ENCODE results near the gene MYO9B.

The MYO9B gene

DNA sequence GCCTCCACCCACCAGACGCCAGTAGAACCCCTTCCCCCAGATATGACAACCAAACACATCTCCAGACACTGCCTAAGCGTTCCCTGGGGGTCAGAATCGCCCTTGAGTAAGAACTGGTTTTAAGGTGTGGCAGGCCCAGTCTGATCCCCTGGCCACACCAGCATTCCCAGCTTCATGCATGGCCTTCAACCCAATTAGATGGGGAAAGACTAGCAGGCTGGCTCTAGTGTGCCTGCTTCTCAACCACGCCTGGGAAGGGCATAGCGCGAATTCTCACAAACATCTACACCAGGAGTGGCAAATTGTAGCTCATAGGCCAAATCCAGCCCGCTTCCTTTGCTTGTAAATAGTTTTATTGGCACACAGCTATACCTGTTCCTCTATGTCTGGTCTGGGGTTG is 13.9 kb upstream of the MYO9B start:
- no peak for DNase-seq (ENCODE audit: low read depth in 2 of 2)

DNA sequence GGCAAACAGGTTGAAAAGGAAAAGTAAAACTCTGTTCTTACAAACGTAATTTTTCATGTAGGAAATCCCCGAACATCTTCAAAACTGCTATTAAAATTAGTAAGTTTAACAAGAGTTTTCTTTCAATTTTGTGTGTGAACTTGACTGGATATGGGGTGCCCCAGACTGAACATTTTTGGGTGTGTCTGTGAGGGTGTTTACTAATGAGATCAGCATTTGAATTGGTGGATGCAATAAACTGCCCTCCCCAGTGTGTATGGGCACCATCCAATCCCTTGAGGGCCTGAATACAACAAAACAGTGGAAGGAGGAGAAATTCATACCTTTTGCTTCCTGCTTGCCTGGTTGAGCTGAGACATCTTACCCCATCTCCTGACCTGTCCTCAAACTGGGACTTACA is 12.1 kb upstream of the MYO9B start:
- DNase-seq (ENCODE audit: low read depth in 2 of 2), result no peak

DNA sequence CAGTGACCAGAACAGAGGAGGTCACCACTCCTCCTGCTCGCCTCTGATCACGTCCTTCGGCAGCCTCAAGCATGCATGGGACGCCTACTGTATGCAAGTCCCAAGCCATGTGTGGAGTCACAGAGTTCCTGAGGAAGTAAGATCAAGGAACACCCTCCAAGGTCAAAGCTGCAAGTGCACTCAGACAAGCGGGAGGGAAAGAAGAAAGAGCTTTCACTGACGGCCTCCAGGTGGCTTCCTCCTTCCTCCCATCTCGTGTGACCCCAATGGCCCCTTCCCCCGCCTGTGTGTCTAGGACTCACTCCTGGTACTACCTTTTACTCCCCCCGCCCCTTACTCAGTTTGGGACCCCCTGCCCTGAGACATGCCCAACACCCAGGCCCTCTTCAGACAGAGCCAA is 6.4 kb upstream of the MYO9B start:
- DNase-seq (ENCODE audit: low read depth in 2 of 2), result no peak

DNA sequence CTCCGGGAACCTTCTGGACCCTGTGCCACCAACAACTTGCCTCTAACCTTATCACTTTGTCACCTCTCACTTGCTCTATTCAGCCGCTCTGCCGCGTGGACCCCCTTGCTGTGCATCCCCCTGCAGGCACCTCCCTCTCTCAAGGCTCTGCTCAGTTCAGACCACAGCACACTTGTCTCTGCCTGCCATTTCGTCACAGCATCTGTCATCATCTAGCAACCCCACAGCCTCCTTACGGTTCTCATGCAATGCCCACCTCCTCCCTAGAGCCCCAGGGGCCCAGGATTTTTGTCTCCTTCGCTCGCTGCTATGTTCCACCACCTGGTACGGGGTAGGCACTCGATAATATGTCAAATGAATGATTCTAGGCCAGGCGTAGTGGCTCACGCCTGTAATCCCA is 5.2 kb upstream of the MYO9B start:
- no peak for DNase-seq (ENCODE audit: low read depth in 2 of 2)

GRCh38 chr19:17070912-17071311 is 4.7 kb upstream of the MYO9B start:
- no peak for DNase-seq (ENCODE audit: low read depth in 2 of 2)

DNA sequence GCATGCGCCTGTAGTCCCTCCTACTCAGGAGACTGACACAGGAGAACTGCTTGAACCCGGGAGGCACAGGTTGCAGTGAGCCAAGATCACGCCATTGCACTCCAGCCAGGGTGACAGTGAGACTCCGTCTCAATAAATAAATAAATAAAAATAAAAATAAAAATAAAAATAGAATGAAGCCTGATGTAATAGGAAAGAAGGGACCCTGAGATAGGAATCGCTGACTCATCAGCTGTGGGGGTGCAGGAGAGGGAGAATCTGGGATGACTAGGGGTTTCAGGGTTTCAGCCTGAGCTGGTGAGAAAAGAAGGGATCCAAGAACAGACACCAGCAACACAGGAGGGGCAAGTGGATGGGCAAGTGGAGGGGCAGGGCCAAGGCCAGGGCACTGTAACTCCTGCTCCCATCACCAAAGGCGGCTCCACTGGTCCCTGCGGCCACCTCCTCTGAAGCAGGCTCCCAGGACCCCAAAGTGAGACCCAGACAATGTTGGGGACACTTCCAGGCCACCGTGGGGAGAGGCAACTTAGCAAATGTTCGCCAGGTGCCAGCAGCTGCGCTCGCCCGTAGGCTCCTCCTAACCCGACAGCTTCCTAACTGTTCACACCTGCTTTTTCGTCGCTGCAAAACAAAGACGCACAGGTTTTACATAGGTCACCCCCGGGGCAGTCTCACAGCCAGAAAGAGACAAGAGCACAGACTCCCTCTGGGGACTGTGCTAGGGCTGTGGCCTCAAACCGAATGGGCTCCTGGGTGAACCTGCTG is 1.5 kb upstream of the MYO9B start:
- no peak for DNase-seq (ENCODE audit: low read depth in 2 of 2)

DNA sequence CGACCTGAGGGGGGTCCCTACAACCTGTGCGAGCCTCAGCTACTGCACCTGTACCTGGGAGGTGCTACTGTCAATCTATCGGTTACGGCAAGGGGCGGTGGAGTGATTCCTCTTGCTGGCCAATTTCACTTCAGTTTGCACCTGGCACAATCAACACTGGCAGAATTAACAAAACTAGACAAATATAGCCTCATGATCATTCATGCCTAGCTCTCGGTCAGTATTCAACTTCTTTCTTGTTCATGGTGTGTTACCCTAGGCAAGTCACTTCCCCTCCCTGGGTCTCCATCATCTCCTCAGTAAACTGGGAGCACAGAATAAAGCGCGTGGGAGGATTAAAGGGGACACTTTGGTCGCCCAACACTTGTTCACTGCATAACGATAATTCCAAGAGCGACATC is 943 bp upstream of the MYO9B start:
- no peak for DNase-seq (ENCODE audit: low read depth in 2 of 2)

DNA sequence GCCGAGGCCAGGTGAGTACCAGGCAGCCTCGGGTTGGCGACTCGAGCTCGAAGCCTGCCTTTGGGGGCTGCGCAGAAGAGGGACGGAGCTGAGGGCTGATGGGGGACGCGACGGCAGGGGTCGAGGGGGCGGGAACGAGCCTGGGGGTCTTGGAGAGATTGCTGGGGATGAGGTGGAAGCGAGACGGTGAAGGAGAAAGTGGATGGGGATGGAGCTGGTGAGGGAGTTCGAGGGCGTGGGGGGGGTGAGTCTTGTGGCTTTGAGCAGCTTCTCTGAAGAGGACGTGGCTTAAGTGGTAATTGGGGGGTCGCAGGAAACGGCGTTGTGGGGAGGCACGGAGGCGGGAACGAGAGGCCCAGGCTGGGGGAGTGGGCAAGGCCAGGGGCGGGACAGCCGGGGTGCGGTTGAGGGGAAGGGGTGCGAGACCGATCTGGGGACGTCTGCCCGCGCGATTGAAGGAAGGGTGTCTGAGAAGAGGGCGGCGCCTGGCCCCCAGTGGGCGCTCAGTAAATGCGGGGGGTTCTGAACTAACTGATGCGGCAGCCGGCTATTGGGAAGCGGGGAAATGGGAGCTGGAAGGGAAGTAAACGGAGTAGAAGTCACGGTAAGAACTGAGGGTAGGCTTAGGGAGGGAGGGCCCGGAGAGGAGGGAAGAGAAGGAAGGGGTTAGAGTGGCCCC is 426 bp downstream of the MYO9B start:
- peak; percentile 24 to 45 for DNase-seq (ENCODE audit: low read depth in 2 of 2)

GRCh38 chr19:17076543-17076991 is 990 bp downstream of the MYO9B start:
- no peak for DNase-seq (ENCODE audit: low read depth in 2 of 2)

GRCh38 chr19:17077447-17078028 is 2.0 kb downstream of the MYO9B start:
- DNase-seq (ENCODE audit: low read depth in 2 of 2), result no peak

- DNase-seq (ENCODE audit: low read depth in 2 of 2), result no peak
Observed at GRCh38 chr19:17078036-17078919, 2.7 kb downstream of the MYO9B start.

DNA sequence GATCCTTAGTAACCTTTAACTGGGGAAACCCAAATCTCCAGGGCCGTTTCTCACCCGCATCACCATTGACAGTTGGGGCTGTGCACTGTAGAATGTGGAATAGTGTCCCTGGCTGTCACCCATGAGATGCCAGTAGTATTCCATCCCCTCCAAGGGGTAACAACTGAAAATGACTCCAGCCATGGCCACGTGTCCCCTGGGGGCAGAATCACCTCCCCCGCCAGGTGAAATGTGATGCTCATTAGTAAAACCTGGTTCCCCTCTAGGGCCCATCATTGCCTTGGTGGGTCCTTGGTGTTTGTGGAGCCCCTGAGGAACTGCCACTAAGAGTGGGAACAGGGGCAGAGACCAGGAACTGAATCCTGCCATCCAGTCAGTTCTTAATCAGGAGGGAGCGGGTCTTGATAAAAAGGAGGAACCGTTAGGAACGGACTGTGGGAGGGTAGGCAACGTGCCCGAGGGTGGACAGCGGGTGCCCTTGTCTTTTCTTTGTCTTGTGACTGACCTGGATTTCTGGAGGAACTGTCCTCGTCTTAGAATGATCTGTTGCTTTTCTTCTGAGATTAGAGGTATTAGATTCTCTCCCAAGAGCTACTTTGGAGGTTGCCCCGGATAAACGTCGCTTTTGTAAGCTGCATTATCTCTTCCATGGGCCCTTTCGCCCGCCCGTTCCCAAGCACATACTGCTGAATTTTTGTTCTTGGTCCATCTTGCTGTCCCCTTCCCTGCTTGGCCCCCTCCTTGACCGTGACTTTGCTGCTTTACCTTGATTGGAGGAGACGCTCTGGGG is 3.5 kb downstream of the MYO9B start:
- DNase-seq (ENCODE audit: low read depth in 2 of 2), result no peak

- DNase-seq (ENCODE audit: low read depth in 2 of 2), result peak; percentile 55 to 64
Observed at GRCh38 chr19:17079710-17080439, 4.3 kb downstream of the MYO9B start.

DNA sequence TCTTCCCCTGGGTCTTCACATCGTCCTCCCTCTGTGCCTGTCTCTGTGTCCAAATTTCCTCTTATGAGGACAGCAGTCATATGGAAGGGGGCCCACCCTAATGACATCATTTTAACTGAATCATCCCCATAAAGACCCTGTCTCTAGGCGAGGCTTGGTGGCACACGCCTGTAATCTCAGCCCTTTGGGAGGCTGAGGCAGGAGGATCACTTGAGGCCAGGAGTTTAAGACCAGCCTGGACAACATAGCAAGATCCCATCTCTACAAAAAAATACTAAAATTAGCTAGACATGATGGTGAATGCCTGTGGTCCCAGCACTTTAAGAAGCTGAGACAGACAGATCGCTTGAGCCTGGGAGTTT is 4.8 kb downstream of the MYO9B start:
- DNase-seq (ENCODE audit: low read depth in 2 of 2), result no peak

DNA sequence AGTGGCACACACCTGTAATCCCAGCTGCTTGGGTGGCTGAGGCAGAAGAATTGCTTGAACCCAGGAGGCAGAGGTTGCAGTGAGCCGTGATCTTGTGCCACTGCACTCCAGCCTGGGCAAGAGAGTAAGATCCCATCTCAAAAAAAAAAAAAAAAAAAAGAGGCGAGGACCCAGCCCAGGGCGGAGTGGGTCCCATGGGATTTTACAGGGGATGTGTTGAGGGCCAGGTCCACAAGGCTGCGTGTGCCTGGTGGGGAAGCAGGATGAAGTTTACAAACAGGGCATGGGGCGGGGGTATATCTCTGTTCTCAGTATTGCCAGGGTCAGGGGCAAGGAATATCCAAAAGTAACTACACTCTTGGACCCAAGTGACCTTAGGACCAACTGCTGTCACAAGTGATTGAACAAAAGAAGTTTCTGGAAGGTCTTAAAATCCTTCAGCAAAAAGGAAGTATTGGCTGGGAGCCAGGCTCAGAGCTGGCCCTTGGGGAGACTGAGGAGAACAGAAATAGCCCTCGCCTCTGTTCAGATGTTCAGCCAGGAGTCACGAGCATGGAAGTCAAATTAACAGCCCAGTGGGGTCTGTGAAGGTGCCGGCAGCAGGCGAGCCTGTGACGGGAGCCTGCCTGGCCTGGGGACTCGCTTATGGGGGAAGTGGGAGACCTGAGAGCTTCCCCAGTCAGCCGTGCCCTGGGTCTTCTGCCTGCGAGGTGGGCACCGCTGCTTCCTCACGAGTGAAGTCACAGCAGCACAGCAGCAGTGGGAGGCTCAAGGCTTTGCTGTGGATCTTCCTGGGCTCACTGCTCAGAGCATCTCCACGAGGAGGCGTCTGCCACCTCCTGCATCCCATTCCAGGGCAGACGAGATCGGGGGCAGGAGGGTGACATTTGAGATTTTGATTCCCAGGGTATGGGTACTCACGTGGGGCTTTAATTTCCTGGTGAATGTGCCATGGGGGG is 6.4 kb downstream of the MYO9B start:
- no peak for DNase-seq (ENCODE audit: low read depth in 2 of 2)

DNA sequence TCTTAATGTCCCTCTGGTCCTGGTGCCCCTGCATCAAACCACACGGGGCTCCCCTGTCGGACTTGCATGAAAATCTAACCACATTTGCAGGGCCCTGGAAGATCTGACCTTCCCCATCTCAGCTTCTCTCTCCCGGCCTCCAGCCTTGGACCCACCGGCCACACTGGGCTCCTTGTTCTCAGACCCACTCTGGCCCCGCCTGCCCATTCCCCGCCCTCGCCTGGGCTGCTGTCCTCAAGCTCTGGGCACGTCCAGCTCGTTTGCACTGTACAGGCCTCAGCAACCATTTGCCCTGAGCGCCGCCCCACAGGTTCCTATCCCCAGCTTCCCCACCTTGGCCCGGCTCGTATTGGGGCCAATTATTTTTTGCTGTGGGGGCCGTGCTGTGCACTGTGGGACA is 10.5 kb downstream of the MYO9B start:
- no peak for DNase-seq (ENCODE audit: low read depth in 2 of 2)

DNA sequence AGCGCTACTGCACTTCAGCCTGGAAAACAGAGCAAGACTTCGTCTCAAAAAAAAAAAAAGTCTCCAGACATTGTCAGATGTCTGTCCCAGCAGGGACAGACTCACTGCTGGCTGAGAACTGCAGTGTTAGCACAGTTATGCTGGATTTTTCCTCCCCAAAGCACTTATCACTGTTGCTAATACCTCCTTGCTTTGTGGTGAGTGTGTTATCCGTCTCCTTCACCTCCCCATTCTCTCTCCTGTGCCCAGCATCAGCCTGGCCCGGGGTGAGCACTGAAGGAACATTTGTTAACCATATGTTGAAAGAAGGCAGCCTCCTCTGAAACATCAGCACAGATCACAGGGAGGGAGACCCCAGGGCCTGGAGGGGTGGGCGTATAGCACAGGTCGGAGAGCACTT is 11.3 kb downstream of the MYO9B start:
- no peak for DNase-seq (ENCODE audit: low read depth in 2 of 2)

GRCh38 chr19:17088552-17088951 is 13.0 kb downstream of the MYO9B start:
- DNase-seq (ENCODE audit: low read depth in 2 of 2), result no peak

DNA sequence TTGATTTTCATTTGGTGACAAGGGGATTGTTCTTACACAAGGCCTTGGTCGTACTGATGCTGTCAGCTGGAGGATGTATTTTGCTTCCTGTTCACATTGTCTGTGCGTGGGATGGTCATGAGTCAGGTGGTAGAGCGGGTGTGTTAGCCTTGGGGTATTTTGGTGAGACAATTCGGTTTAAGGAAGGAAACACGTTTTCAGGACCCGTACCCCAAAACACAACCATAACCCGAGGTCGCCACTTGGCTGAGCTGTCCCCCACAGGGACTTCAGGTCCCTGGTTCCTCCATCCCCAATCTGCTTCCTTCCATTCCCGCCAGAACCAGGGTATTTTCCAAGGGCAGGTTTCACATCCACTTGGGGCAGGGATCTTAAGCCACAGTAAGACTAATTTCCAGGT is 15.0 kb downstream of the MYO9B start:
- peak in 1 of 2 donors; percentile 15 for DNase-seq (ENCODE audit: low read depth in 2 of 2)

Data from stimulated activated CD8-positive, alpha-beta memory T cell treated with anti-CD3 and anti-CD28 coated beads, Interleukin-2, amount 100 ng/mL, for 48 hours (primary cell).